Fibroblast of lung (primary cell): ENCODE measurements around the gene CELF5. TPM values are rescaled to one million over a fixed set of nuclear protein-coding genes. Genes with fewer than 3 reads are reported as not detected.
"Not testable (repeated sequence)": the region's sequence is repeated elsewhere in the genome, so short reads cannot be mapped to it uniquely, and the experiment has no call there.

Experiments
- DNase-seq, 2 donors: peaks; one replicate each; pipeline versions ENCODE4 v3.0.0 to v3.0.0-alpha.2; 2010; ENCODE audit warnings: low read depth in 2 of 2
- H2AFZ ChIP-seq: 2 replicates; pipeline ENCODE4 v1.5.1; 2012; ENCODE audit warnings: low read length, control low read depth, inconsistent platforms
- H3K27ac ChIP-seq: 2 replicates; pipeline ENCODE4 v1.5.1; 2011; ENCODE audit warnings: low read length, control low read depth; ENCODE audit not compliant: insufficient read depth
- H3K27me3 ChIP-seq: 2 replicates; pipeline ENCODE4 v1.5.1; 2011; ENCODE audit warnings: mild to moderate bottlenecking, low read length; ENCODE audit not compliant: control insufficient read depth, insufficient read depth
- H3K36me3 ChIP-seq: 2 replicates; pipeline ENCODE4 v1.5.1; 2011; ENCODE audit warnings: low read length; ENCODE audit not compliant: control insufficient read depth, insufficient read depth
- H3K4me1 ChIP-seq: 2 replicates; pipeline ENCODE4 v1.5.1; 2011; ENCODE audit warnings: low read length; ENCODE audit not compliant: control insufficient read depth, insufficient read depth; ENCODE audit errors: extremely low read depth
- H3K4me2 ChIP-seq: 2 replicates; pipeline ENCODE4 v1.5.1; 2011; ENCODE audit warnings: low read length, control low read depth; ENCODE audit not compliant: insufficient read depth; ENCODE audit errors: extremely low read depth
- H3K4me3 ChIP-seq, 4 experiments: fragments of 200-600 bp in 1 of 4; sonication (generic) in 1 of 4; replicated peaks in 1 of 4; 2 replicates each; pipeline ENCODE4 v1.5.1; 2011 to 2016; ENCODE audit warnings: low read length in 4 of 4, low read depth in 3 of 4, mild to moderate bottlenecking in 3 of 4, control low read depth in 2 of 4, inconsistent platforms in 1 of 4, mixed read lengths in 1 of 4; ENCODE audit not compliant: insufficient read depth in 1 of 4; ENCODE audit errors: control extremely low read depth in 1 of 4
- H3K79me2 ChIP-seq: 2 replicates; pipeline ENCODE4 v1.5.1; 2012; ENCODE audit warnings: mild to moderate bottlenecking, low read length, inconsistent platforms; ENCODE audit not compliant: control insufficient read depth, insufficient read depth
- H3K9ac ChIP-seq: 2 replicates; pipeline ENCODE4 v1.5.1; 2011; ENCODE audit warnings: mild to moderate bottlenecking, low read length, control low read depth; ENCODE audit not compliant: insufficient read depth
- H3K9me3 ChIP-seq: 2 replicates; pipeline ENCODE4 v1.5.1; 2012; ENCODE audit warnings: low read depth, low read length; ENCODE audit not compliant: control insufficient read depth, insufficient read depth
- H4K20me1 ChIP-seq: 2 replicates; pipeline ENCODE4 v1.5.1; 2011; ENCODE audit warnings: low read length; ENCODE audit not compliant: control insufficient read depth, insufficient read depth; ENCODE audit errors: extremely low read depth
- CTCF ChIP-seq, 2 donors: IDR thresholded peaks in 1 of 2; conservative IDR thresholded peaks in 1 of 2; 1 replicate in 1 of 2; 2 replicates in 1 of 2; pipeline ENCODE4 v1.5.1; 2011 to 2012; ENCODE audit warnings: low read length in 2 of 2, control low read depth in 1 of 2, inconsistent platforms in 1 of 2, low read depth in 1 of 2, mild to moderate bottlenecking in 1 of 2
- EZH2 ChIP-seq: IDR thresholded peaks from 2 replicates; pipeline ENCODE4 v1.5.1; 2012; ENCODE audit warnings: low read length, control low read depth, mild to moderate bottlenecking; ENCODE audit errors: missing control alignments
- polyA plus RNA-seq, 2 donors: library from polyadenylated mRNA; depleted of rRNA in 1 of 2; stranded (reverse) in 1 of 2; unstranded in 1 of 2; fragments of >200 nt; gene quantifications; 2 replicates each; pipeline ENCODE4 v1.2.1, GENCODE V29; 2011 to 2012; ENCODE audit warnings: missing spikeins in 1 of 2
- total RNA-seq: library from RNA; depleted of rRNA; stranded (reverse); fragments of >200 nt; gene quantifications from 2 replicates; pipeline ENCODE4 v1.2.1, GENCODE V29; 2014

CELF5 gene
- total and polyA plus RNA-seq, 2 donors (not counting 1 experiment from before 2014, with no cell fraction given), result under 0.01 TPM; not detected in 1

GRCh38 chr19:3202346-3202745 lies 22.1 kb upstream of the CELF5 start:
- DNase-seq, result no peak
- H3K27me3 ChIP-seq, result no peaks in the 10 kb centered on the region
- H2AFZ ChIP-seq, result no peak overlapping the region
- H3K79me2 ChIP-seq, result no peaks in the 10 kb centered on the region
- no peak overlapping the region for H3K4me3 ChIP-seq
- H3K36me3 ChIP-seq, result peaks cover 10% of the 10 kb centered on the region
- no peaks in the 10 kb centered on the region for H3K4me1 ChIP-seq
- no peaks in the 10 kb centered on the region for H4K20me1 ChIP-seq
- no peak overlapping the region for H3K4me2 ChIP-seq
- TF ChIP-seq CTCF (conservative IDR thresholded peaks at IDR 0.05 in 1 of 2, IDR thresholded peaks at IDR 0.05 in 1 of 2; ENCODE audit: low read depth in 1 of 2, low read length in 2 of 2) (no peak), EZH2 (no peak)
- H3K9me3 ChIP-seq, result no peaks in the 10 kb centered on the region
- H3K9ac ChIP-seq, result no peak overlapping the region
- H3K27ac ChIP-seq, result no peak overlapping the region

- H3K27ac ChIP-seq, H2AFZ ChIP-seq, H3K4me1 ChIP-seq, H3K79me2 ChIP-seq, H3K4me3 ChIP-seq, H3K4me2 ChIP-seq, H3K9ac ChIP-seq, H3K27me3 ChIP-seq, H4K20me1 ChIP-seq, DNase-seq, H3K9me3 ChIP-seq: not testable (repeated sequence)
- peaks cover 12% of the 10 kb centered on the region for H3K36me3 ChIP-seq
These were observed 21.6 kb upstream of the CELF5 start for GRCh38 chr19:3202895-3203294.

GRCh38 chr19:3203805-3204645 lies 20.4 kb upstream of the CELF5 start:
- no peak overlapping the region for H3K9ac ChIP-seq
- TF ChIP-seq EZH2 (no peak), CTCF (conservative IDR thresholded peaks at IDR 0.05 in 1 of 2, IDR thresholded peaks at IDR 0.05 in 1 of 2; ENCODE audit: low read depth in 1 of 2, low read length in 2 of 2) (no peak)
- DNase-seq, result no peak
- H3K4me2 ChIP-seq, result no peak overlapping the region
- no peaks in the 10 kb centered on the region for H4K20me1 ChIP-seq
- H3K36me3 ChIP-seq, result peaks cover 12% of the 10 kb centered on the region
- no peaks in the 10 kb centered on the region for H3K9me3 ChIP-seq
- H3K27ac ChIP-seq, result no peak overlapping the region
- H3K27me3 ChIP-seq, result no peaks in the 10 kb centered on the region
- no peaks in the 10 kb centered on the region for H3K4me1 ChIP-seq
- H2AFZ ChIP-seq, result no peak overlapping the region
- no peaks in the 10 kb centered on the region for H3K79me2 ChIP-seq
- H3K4me3 ChIP-seq, result no peak overlapping the region
